ENCODE results near the gene DMP1.

Gene DMP1

GRCh38 chr4:87614292-87614890, 35.7 kb upstream of the DMP1 start:
- Histone ChIP-seq H3K9me3 (ENCODE audit: control insufficient read depth, insufficient read depth, low read depth, low read length) (no peaks in the 10 kb centered on the region), H3K27ac (ENCODE audit: extremely low read depth, low read depth, low read length) (no peak overlapping the region), H3K4me1 (ENCODE audit: control insufficient read depth, insufficient read depth, low read length) (no peaks in the 10 kb centered on the region), H3K36me3 (ENCODE audit: control insufficient read depth in 2 of 2, insufficient read depth in 1 of 2, low read length in 2 of 2) (no peaks in the 10 kb centered on the region), H3K4me3 (ENCODE audit: low read depth, low read length) (no peak overlapping the region)
- TF ChIP-seq PRDM1 (tag by site-specific recombination; IDR thresholded peaks at IDR 0.05), result peak; percentile 98
- TF ChIP-seq EGR2 (tag by site-specific recombination; IDR thresholded peaks at IDR 0.05; ENCODE audit: low read depth), result no peak
- POLR2A ChIA-PET, result no interaction called here
- CTCF ChIA-PET, result no interaction called here

DNA sequence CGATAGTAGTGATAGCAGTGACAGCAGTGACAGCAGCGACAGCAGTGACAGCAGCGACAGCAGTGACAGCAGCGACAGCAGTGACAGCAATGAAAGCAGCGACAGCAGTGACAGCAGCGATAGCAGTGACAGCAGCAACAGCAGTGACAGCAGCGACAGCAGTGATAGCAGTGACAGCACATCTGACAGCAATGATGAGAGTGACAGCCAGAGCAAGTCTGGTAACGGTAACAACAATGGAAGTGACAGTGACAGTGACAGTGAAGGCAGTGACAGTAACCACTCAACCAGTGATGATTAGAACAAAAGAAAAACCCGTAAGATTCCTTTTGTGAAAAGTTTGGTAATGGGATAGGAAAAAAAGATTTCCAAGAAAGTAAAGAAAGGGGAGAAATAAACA, 33.8 kb upstream of the DMP1 start:
- Histone ChIP-seq H3K36me3 (ENCODE audit: control insufficient read depth in 2 of 2, insufficient read depth in 1 of 2, low read length in 2 of 2) (no peaks in the 10 kb centered on the region), H3K4me3 (ENCODE audit: low read depth, low read length) (no peak overlapping the region), H3K27ac (ENCODE audit: extremely low read depth, low read depth, low read length) (no peak overlapping the region), H3K9me3 (ENCODE audit: control insufficient read depth, insufficient read depth, low read depth, low read length) (no peaks in the 10 kb centered on the region), H3K4me1 (ENCODE audit: control insufficient read depth, insufficient read depth, low read length) (no peaks in the 10 kb centered on the region)
- ChIA-PET POLR2A (no interaction called here), CTCF (no interaction called here)
- TF ChIP-seq ZBTB48 (tag by site-specific recombination; IDR thresholded peaks at IDR 0.05), result no peak
- peak; percentile 56; the same call in 1 of the 2 replicates for TF ChIP-seq PRDM1 (tag by site-specific recombination; IDR thresholded peaks at IDR 0.05)
- no peak for TF ChIP-seq ZNF707 (tag by site-specific recombination; IDR thresholded peaks at IDR 0.05)

DNA sequence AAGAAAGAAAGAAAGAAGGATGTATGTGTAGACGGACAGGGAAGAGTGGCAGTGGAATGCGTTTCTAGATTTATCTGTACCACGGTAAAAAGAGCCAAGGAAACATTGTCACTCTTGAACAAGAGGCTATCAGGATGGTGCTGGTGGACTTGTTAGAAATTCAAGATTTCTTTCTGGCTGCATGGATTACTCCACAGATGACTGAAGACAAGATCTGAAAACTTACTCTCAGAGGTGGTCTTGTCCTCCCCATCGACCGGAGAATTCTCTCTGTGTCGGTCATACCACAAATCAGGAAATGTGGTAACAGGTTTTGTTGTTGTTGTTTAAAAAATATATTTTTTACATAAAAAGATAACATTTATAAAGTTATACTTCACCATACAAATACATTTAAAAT, 30.0 kb upstream of the DMP1 start:
- no peaks in the 10 kb centered on the region for H3K4me1 ChIP-seq (ENCODE audit: control insufficient read depth, insufficient read depth, low read length)
- no peak overlapping the region for H3K27ac ChIP-seq (ENCODE audit: extremely low read depth, low read depth, low read length)
- no peaks in the 10 kb centered on the region for H3K36me3 ChIP-seq (ENCODE audit: control insufficient read depth in 2 of 2, insufficient read depth in 1 of 2, low read length in 2 of 2)
- no peaks in the 10 kb centered on the region for H3K9me3 ChIP-seq (ENCODE audit: control insufficient read depth, insufficient read depth, low read depth, low read length)
- CTCF ChIA-PET, result no interaction called here
- no peak for TF ChIP-seq ZNF155 (tag by site-specific recombination; IDR thresholded peaks at IDR 0.05)
- no peak for TF ChIP-seq MEIS1 (CRISPR knock-in tag; IDR thresholded peaks at IDR 0.05; ENCODE audit: borderline replicate concordance)
- TF ChIP-seq, protein P1, sequence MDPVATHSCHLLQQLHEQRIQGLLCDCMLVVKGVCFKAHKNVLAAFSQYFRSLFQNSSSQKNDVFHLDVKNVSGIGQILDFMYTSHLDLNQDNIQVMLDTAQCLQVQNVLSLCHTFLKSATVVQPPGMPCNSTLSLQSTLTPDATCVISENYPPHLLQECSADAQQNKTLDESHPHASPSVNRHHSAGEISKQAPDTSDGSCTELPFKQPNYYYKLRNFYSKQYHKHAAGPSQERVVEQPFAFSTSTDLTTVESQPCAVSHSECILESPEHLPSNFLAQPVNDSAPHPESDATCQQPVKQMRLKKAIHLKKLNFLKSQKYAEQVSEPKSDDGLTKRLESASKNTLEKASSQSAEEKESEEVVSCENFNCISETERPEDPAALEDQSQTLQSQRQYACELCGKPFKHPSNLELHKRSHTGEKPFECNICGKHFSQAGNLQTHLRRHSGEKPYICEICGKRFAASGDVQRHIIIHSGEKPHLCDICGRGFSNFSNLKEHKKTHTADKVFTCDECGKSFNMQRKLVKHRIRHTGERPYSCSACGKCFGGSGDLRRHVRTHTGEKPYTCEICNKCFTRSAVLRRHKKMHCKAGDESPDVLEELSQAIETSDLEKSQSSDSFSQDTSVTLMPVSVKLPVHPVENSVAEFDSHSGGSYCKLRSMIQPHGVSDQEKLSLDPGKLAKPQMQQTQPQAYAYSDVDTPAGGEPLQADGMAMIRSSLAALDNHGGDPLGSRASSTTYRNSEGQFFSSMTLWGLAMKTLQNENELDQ (tag by site-specific recombination; IDR thresholded peaks at IDR 0.05; ENCODE audit: low read depth), result no peak
- TF ChIP-seq ZNF366 (tag by site-specific recombination; conservative IDR thresholded peaks at IDR 0.05), result no peak
- TF ChIP-seq ZNF19 (tag by site-specific recombination; IDR thresholded peaks at IDR 0.05; ENCODE audit: low read depth), result no peak
- POLR2A ChIA-PET, result no interaction called here
- no peak overlapping the region for H3K4me3 ChIP-seq (ENCODE audit: low read depth, low read length)

- CTCF ChIA-PET, result no interaction called here
- H3K27ac ChIP-seq (ENCODE audit: extremely low read depth, low read depth, low read length), result no peak overlapping the region
- H3K4me3 ChIP-seq (ENCODE audit: low read depth, low read length), result no peak overlapping the region
- no peaks in the 10 kb centered on the region for H3K4me1 ChIP-seq (ENCODE audit: control insufficient read depth, insufficient read depth, low read length)
- TF ChIP-seq ZNF341 (tag by site-specific recombination; IDR thresholded peaks at IDR 0.05; ENCODE audit: low read depth) (no peak), YY2 (tag by site-specific recombination; IDR thresholded peaks at IDR 0.05) (no peak)
- TF ChIP-seq, protein P2, sequence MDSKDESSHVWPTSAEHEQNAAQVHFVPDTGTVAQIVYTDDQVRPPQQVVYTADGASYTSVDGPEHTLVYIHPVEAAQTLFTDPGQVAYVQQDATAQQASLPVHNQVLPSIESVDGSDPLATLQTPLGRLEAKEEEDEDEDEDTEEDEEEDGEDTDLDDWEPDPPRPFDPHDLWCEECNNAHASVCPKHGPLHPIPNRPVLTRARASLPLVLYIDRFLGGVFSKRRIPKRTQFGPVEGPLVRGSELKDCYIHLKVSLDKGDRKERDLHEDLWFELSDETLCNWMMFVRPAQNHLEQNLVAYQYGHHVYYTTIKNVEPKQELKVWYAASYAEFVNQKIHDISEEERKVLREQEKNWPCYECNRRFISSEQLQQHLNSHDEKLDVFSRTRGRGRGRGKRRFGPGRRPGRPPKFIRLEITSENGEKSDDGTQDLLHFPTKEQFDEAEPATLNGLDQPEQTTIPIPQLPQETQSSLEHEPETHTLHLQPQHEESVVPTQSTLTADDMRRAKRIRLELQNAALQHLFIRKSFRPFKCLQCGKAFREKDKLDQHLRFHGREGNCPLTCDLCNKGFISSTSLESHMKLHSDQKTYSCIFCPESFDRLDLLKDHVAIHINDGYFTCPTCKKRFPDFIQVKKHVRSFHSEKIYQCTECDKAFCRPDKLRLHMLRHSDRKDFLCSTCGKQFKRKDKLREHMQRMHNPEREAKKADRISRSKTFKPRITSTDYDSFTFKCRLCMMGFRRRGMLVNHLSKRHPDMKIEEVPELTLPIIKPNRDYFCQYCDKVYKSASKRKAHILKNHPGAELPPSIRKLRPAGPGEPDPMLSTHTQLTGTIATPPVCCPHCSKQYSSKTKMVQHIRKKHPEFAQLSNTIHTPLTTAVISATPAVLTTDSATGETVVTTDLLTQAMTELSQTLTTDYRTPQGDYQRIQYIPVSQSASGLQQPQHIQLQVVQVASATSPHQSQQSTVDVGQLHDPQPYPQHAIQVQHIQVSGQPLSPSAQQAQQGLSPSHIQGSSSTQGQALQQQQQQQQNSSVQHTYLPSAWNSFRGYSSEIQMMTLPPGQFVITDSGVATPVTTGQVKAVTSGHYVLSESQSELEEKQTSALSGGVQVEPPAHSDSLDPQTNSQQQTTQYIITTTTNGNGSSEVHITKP (tag by site-specific recombination; IDR thresholded peaks at IDR 0.05), result no peak
- H3K9me3 ChIP-seq (ENCODE audit: control insufficient read depth, insufficient read depth, low read depth, low read length), result no peaks in the 10 kb centered on the region
- POLR2A ChIA-PET, result no interaction called here
- H3K36me3 ChIP-seq (ENCODE audit: control insufficient read depth in 2 of 2, insufficient read depth in 1 of 2, low read length in 2 of 2), result no peaks in the 10 kb centered on the region
Observed at GRCh38 chr4:87620491-87620890, 29.6 kb upstream of the DMP1 start.
